ENCODE results near the gene ZNF419.

ZNF419 gene

GRCh38 chr19:57537953-57538547, 50.5 kb downstream of the ZNF419 start:
- no peak for DNase-seq (ENCODE audit: low read depth)

Data from non-pigmented ciliary epithelial cell (primary cell).